CD4-positive, alpha-beta T cell treated with Interleukin-10 for 1 hour (primary cell): ENCODE data around the gene PNO1.
"Not testable (repeated sequence)": the region's sequence is repeated elsewhere in the genome, so short reads cannot be mapped to it uniquely, and the experiment has no call there.

Experiments used
- DNase-seq: peaks from one replicate; pipeline ENCODE4 v3.0.0-alpha.2; 2020

The PNO1 gene

GRCh38 chr2:68163641-68164040 lies 6.0 kb downstream of the PNO1 start:
- DNase-seq, result no peak

- DNase-seq, result no peak
Observed at GRCh38 chr2:68167186-68167585, 9.5 kb downstream of the PNO1 start.

- no peak for DNase-seq
Observed at GRCh38 chr2:68169308-68169707, 11.6 kb downstream of the PNO1 start.

GRCh38 chr2:68171146-68171545 lies 13.5 kb downstream of the PNO1 start:
- no peak for DNase-seq

GRCh38 chr2:68171684-68172083 lies 14.0 kb downstream of the PNO1 start:
- DNase-seq, result no peak

- no peak for DNase-seq
Observed at GRCh38 chr2:68172521-68172920, 14.8 kb downstream of the PNO1 start.

- no peak for DNase-seq
Observed at GRCh38 chr2:68172990-68173700, 15.5 kb downstream of the PNO1 start.

GRCh38 chr2:68175210-68175609 lies 17.5 kb downstream of the PNO1 start:
- not testable (repeated sequence) for DNase-seq

GRCh38 chr2:68176657-68177056 lies 19.0 kb downstream of the PNO1 start:
- no peak for DNase-seq

GRCh38 chr2:68177541-68177940 lies 19.9 kb downstream of the PNO1 start:
- no peak for DNase-seq

GRCh38 chr2:68178432-68178831 lies 20.7 kb downstream of the PNO1 start:
- no peak for DNase-seq

GRCh38 chr2:68178954-68179627 lies 21.4 kb downstream of the PNO1 start:
- DNase-seq, result no peak

- DNase-seq, result no peak
Observed at GRCh38 chr2:68182902-68183301, 25.2 kb downstream of the PNO1 start.

GRCh38 chr2:68185541-68186164 lies 28.0 kb downstream of the PNO1 start:
- DNase-seq, result peak; percentile 63

- DNase-seq, result no peak
Observed at GRCh38 chr2:68187329-68187728, 29.6 kb downstream of the PNO1 start.

- DNase-seq, result peak; percentile 24
Observed at GRCh38 chr2:68188831-68189230, 31.1 kb downstream of the PNO1 start.

GRCh38 chr2:68189991-68190784 lies 32.5 kb downstream of the PNO1 start:
- peak; percentile 21 for DNase-seq

- DNase-seq, result no peak
Observed at GRCh38 chr2:68190991-68191731, 33.5 kb downstream of the PNO1 start.

GRCh38 chr2:68193144-68193543 lies 35.5 kb downstream of the PNO1 start:
- DNase-seq, result no peak

- no peak for DNase-seq
Observed at GRCh38 chr2:68193787-68194372, 36.2 kb downstream of the PNO1 start.

- no peak for DNase-seq
Observed at GRCh38 chr2:68195096-68195495, 37.4 kb downstream of the PNO1 start.

- peak; percentile 64 for DNase-seq
Observed at GRCh38 chr2:68196120-68196716, 38.5 kb downstream of the PNO1 start.
